ENCODE measurements around the gene AAGAB.

The AAGAB gene

DNA sequence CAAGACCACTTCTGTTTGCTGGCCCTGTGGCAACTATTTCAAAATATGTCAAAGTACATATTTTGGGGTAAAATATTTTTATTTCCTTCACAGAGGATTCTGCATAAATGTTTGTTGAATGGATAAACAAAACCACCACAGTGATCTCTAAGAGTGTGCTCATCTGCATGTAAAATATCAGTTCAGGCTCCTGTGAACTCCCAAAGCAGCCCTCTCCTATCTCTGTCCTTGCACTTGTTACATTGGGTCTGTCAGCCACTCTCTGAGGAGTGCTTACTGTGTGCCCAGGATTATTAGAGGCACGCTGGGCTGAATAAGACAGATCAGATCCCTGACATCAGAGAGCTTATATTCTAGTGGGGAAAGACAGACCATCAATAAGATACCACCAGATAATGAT lies 27.3 kb upstream of the AAGAB start:
- H3K27me3 ChIP-seq (ENCODE audit: low read depth, low read length) = no peaks in the 10 kb centered on the region
- H2AFZ ChIP-seq (ENCODE audit: low read depth, low read length) = no peak overlapping the region
- no peak overlapping the region for H3K27ac ChIP-seq (ENCODE audit: low read length)
- no peaks in the 10 kb centered on the region for H3K9me3 ChIP-seq (ENCODE audit: insufficient read depth, low read length)
- H3K4me1 ChIP-seq (ENCODE audit: low read length) = no peaks in the 10 kb centered on the region
- no peak overlapping the region for H3K9ac ChIP-seq (ENCODE audit: low read length)
- no peaks in the 10 kb centered on the region for H3K79me2 ChIP-seq (ENCODE audit: low read length)
- TF ChIP-seq EZH2phosphoT487 (IDR thresholded peaks at IDR 0.05; ENCODE audit: low read depth) = no peak
- TF ChIP-seq, protein P1, sequence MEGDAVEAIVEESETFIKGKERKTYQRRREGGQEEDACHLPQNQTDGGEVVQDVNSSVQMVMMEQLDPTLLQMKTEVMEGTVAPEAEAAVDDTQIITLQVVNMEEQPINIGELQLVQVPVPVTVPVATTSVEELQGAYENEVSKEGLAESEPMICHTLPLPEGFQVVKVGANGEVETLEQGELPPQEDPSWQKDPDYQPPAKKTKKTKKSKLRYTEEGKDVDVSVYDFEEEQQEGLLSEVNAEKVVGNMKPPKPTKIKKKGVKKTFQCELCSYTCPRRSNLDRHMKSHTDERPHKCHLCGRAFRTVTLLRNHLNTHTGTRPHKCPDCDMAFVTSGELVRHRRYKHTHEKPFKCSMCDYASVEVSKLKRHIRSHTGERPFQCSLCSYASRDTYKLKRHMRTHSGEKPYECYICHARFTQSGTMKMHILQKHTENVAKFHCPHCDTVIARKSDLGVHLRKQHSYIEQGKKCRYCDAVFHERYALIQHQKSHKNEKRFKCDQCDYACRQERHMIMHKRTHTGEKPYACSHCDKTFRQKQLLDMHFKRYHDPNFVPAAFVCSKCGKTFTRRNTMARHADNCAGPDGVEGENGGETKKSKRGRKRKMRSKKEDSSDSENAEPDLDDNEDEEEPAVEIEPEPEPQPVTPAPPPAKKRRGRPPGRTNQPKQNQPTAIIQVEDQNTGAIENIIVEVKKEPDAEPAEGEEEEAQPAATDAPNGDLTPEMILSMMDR (IDR thresholded peaks at IDR 0.05; ENCODE audit: low read depth, low read length) = no peak
- H3K4me3 ChIP-seq (ENCODE audit: low read length) = no peak overlapping the region
- no peaks in the 10 kb centered on the region for H3K36me3 ChIP-seq (replicated peaks; ENCODE audit: low read depth, low read length)
- no peaks in the 10 kb centered on the region for H4K20me1 ChIP-seq (ENCODE audit: insufficient read depth, low read length)
- no peak overlapping the region for H3K4me2 ChIP-seq (ENCODE audit: low read length)

DNA sequence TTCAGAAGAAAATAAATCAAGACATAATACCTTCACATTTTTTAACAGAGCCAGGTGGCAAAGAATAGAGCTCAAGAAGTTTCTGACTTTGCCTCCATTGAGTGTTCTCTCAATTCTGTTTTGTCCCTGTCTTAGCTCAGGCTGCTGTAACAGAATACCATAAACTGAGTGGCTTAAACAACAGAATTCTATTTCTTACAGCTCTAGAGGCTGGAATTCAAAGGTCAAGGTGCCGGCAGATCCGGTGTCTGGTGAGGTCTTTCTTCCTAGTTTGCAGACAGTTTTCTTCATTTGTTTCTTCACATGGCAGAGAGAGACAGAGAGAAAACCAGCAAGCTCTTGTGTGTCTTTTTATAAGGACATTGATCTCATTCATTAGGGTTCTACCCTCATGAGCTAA lies 25.8 kb upstream of the AAGAB start:
- Histone ChIP-seq H3K27me3 (ENCODE audit: low read depth, low read length) (no peaks in the 10 kb centered on the region), H3K27ac (ENCODE audit: low read length) (no peak overlapping the region), H3K4me3 (ENCODE audit: low read length) (no peak overlapping the region), H3K4me1 (ENCODE audit: low read length) (no peaks in the 10 kb centered on the region), H3K36me3 (replicated peaks; ENCODE audit: low read depth, low read length) (no peaks in the 10 kb centered on the region), H2AFZ (ENCODE audit: low read depth, low read length) (no peak overlapping the region), H3K4me2 (ENCODE audit: low read length) (no peak overlapping the region), H3K9ac (ENCODE audit: low read length) (no peak overlapping the region), H3K79me2 (ENCODE audit: low read length) (no peaks in the 10 kb centered on the region), H4K20me1 (ENCODE audit: insufficient read depth, low read length) (no peaks in the 10 kb centered on the region), H3K9me3 (ENCODE audit: insufficient read depth, low read length) (no peaks in the 10 kb centered on the region)
- TF ChIP-seq, protein P1 (IDR thresholded peaks at IDR 0.05; ENCODE audit: low read depth, low read length) = no peak
- no peak for TF ChIP-seq EZH2phosphoT487 (IDR thresholded peaks at IDR 0.05; ENCODE audit: low read depth)

DNA sequence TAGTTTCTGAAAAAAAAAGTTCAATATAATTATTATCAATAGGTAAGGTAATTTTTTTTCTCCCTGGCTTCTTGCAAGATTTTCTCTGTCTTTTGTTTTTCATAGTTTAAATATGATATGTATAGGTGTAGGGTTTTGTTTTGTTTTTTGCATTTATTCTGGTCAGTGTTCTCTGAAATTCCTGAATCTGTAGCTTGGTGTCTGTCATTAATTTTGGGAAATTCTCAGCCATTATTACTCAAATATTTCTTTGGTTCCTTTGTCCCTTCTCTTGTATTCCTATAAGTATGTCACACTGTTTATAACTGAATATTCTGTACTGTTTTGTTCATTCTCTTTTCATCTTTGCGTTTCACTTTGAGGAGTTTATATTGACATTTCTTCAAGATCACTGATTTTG lies 22.2 kb upstream of the AAGAB start:
- H3K79me2 ChIP-seq (ENCODE audit: low read length) = no peaks in the 10 kb centered on the region
- no peak for TF ChIP-seq EZH2phosphoT487 (IDR thresholded peaks at IDR 0.05; ENCODE audit: low read depth)
- TF ChIP-seq, protein P1 (IDR thresholded peaks at IDR 0.05; ENCODE audit: low read depth, low read length) = no peak
- peaks cover 15% of the 10 kb centered on the region for H3K9me3 ChIP-seq (ENCODE audit: insufficient read depth, low read length)
- no peaks in the 10 kb centered on the region for H3K4me1 ChIP-seq (ENCODE audit: low read length)
- H2AFZ ChIP-seq (ENCODE audit: low read depth, low read length) = no peak overlapping the region
- no peak overlapping the region for H3K9ac ChIP-seq (ENCODE audit: low read length)
- H3K36me3 ChIP-seq (replicated peaks; ENCODE audit: low read depth, low read length) = no peaks in the 10 kb centered on the region
- no peak overlapping the region for H3K4me3 ChIP-seq (ENCODE audit: low read length)
- H4K20me1 ChIP-seq (ENCODE audit: insufficient read depth, low read length) = no peaks in the 10 kb centered on the region
- H3K4me2 ChIP-seq (ENCODE audit: low read length) = no peak overlapping the region
- no peak overlapping the region for H3K27ac ChIP-seq (ENCODE audit: low read length)
- H3K27me3 ChIP-seq (ENCODE audit: low read depth, low read length) = no peaks in the 10 kb centered on the region

DNA sequence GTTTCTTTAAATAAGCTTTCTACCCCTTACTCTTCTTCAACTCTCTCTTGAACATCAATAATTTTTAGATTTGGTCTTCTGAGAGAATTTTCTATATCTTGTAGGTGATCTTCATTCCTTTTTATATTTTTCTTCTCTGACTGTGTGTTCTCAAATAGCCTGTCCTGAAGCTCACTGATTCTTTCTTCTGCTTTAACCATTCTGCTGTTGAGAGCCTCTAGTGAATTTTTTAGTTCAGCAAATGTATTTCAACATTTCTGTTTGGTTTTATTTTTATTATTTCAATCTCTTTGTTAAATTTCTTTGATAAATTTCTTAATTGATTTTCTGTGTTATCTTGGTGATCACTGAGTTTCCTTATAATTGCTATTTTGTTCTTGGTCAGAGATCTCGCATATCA lies 19.8 kb upstream of the AAGAB start:
- Histone ChIP-seq H3K9me3 (ENCODE audit: insufficient read depth, low read length) (peaks cover 15% of the 10 kb centered on the region), H2AFZ (ENCODE audit: low read depth, low read length) (no peak overlapping the region), H3K9ac (ENCODE audit: low read length) (no peak overlapping the region), H3K79me2 (ENCODE audit: low read length) (no peaks in the 10 kb centered on the region), H3K4me1 (ENCODE audit: low read length) (no peaks in the 10 kb centered on the region), H4K20me1 (ENCODE audit: insufficient read depth, low read length) (no peaks in the 10 kb centered on the region), H3K36me3 (replicated peaks; ENCODE audit: low read depth, low read length) (no peaks in the 10 kb centered on the region), H3K4me2 (ENCODE audit: low read length) (no peak overlapping the region), H3K27ac (ENCODE audit: low read length) (no peak overlapping the region), H3K4me3 (ENCODE audit: low read length) (no peak overlapping the region), H3K27me3 (ENCODE audit: low read depth, low read length) (no peaks in the 10 kb centered on the region)
- no peak for TF ChIP-seq EZH2phosphoT487 (IDR thresholded peaks at IDR 0.05; ENCODE audit: low read depth)
- TF ChIP-seq, protein P1 (IDR thresholded peaks at IDR 0.05; ENCODE audit: low read depth, low read length) = no peak
